ENCODE results near the gene CACNG6. TPM values are rescaled to one million over a fixed set of nuclear protein-coding genes. Genes with fewer than 3 reads are reported as not detected.
"Not testable (repeated sequence)": the region's sequence is repeated elsewhere in the genome, so short reads cannot be mapped to it uniquely, and the experiment has no call there.

CACNG6 gene
- total and polyA plus RNA-seq, 8 donors, result 0.17 to 2.5 (median 0.45) TPM; not detected in 1

DNA sequence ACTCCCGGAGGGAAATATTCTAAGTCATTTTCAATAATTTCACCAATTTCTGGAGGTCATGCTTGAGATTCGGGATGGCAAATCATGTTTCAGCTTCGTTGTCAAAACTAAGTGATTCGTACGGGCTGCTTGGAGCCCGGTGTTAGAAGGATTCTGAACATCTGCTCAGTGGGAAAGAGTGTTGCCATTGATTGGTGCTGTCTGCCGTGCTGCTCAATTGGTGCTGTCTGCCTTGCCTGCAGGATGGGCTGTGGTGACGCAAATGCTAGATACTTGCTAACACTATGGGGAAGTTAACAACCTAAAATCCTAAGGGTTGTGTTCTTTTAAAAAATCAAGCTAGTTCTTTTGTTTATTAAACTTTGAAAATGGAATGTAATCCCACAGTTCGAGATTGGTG is 46.0 kb upstream of the CACNG6 start:
- Histone ChIP-seq H3K36me3 (no peaks in the 10 kb centered on the region), H3K4me3 (no peak overlapping the region), H3K9me3 (no peaks in the 10 kb centered on the region), H3K4me1 (no peaks in the 10 kb centered on the region), H3K27ac (no peak overlapping the region), H3K27me3 (peaks cover 29 to 92% of the 10 kb centered on the region in 2 donors)
- TF ChIP-seq, protein P1, sequence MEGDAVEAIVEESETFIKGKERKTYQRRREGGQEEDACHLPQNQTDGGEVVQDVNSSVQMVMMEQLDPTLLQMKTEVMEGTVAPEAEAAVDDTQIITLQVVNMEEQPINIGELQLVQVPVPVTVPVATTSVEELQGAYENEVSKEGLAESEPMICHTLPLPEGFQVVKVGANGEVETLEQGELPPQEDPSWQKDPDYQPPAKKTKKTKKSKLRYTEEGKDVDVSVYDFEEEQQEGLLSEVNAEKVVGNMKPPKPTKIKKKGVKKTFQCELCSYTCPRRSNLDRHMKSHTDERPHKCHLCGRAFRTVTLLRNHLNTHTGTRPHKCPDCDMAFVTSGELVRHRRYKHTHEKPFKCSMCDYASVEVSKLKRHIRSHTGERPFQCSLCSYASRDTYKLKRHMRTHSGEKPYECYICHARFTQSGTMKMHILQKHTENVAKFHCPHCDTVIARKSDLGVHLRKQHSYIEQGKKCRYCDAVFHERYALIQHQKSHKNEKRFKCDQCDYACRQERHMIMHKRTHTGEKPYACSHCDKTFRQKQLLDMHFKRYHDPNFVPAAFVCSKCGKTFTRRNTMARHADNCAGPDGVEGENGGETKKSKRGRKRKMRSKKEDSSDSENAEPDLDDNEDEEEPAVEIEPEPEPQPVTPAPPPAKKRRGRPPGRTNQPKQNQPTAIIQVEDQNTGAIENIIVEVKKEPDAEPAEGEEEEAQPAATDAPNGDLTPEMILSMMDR (IDR thresholded peaks at IDR 0.05), result no peak
- intact Hi-C loops (cut with DNase I), result no loop called here
- DNase-seq, result peak in 1 of 4 donors; percentile 15
- no peak for ATAC-seq

DNA sequence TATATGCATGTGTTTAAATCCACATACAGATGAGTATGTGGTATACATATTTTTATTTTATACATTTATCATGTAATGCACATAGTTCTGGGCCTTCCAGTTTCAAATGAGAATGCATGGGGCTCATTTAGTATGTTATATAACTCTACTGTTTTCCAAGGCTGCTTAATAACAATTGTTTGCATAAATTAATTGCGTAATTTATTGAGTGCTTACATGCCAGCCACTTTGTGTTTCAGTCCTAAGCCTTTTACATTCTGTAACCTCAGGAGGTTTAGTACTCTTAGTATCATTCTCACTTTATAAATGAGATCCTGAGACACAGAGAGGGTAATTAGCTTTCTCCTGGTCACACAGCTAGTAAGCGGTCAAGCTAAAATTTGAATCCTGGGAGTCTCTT is 45.4 kb upstream of the CACNG6 start:
- Histone ChIP-seq H3K4me1 (no peaks in the 10 kb centered on the region), H3K27ac (no peak overlapping the region), H3K4me3 (no peak overlapping the region), H3K9me3 (no peaks in the 10 kb centered on the region), H3K36me3 (no peaks in the 10 kb centered on the region), H3K27me3 (peaks cover 29 to 92% of the 10 kb centered on the region in 2 donors)
- TF ChIP-seq, protein P1 (IDR thresholded peaks at IDR 0.05), result no peak
- ATAC-seq (no peak), DNase-seq (no peak)
- intact Hi-C loops (cut with DNase I), result no loop called here

DNA sequence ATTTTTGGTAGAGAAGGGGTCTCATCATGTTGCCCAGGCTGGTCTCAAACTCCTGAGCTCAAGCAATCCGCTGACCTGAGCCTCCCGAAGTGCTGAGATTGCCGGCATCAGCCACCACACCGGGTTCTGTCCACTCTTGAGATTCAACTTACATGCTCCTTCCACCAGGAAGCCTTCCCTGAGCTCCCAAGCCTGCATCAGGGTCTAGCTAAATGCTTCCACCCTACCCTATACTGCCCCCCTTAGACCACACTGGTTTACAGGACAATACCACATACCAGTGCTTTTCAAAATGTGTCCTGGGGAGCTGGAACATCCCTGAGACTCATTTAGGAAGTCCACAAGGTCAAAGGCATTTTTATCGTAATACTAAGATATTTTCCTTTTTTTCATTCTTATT is 43.8 kb upstream of the CACNG6 start:
- intact Hi-C loops (cut with DNase I), result no loop called here
- Histone ChIP-seq H3K27ac (no peak overlapping the region), H3K27me3 (peaks cover 15 to 91% of the 10 kb centered on the region in 2 donors), H3K9me3 (no peaks in the 10 kb centered on the region), H3K4me1 (no peaks in the 10 kb centered on the region), H3K4me3 (no peak overlapping the region), H3K36me3 (no peaks in the 10 kb centered on the region)
- peak in 1 of 4 donors; percentile 9 for DNase-seq
- TF ChIP-seq, protein P1 (IDR thresholded peaks at IDR 0.05), result no peak
- ATAC-seq, result no peak

DNA sequence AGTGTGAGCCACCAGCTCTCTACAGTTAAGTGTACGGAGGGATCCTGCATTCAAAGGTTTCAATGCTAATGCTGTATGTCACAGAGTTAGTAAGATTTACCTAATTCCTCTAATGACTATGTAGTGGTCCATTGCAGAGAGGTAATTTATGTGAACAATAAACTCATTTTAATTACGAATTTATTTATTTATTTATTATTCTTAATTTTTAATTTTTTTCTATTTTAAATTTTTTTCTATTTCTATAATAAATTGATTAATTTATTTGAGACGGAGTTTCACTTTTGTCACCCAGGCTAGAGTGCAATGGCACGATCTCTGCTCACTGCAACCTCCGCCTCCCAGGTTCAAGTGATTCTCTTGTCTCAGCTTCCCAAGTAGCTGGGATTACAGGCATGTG is 42.8 kb upstream of the CACNG6 start:
- ATAC-seq; H3K27ac ChIP-seq; H3K9me3 ChIP-seq; H3K4me3 ChIP-seq; intact Hi-C loops (cut with DNase I); H3K4me1 ChIP-seq; H3K36me3 ChIP-seq; DNase-seq: not testable (repeated sequence)
- peaks cover 9 to 91% of the 10 kb centered on the region in 2 donors for H3K27me3 ChIP-seq

DNA sequence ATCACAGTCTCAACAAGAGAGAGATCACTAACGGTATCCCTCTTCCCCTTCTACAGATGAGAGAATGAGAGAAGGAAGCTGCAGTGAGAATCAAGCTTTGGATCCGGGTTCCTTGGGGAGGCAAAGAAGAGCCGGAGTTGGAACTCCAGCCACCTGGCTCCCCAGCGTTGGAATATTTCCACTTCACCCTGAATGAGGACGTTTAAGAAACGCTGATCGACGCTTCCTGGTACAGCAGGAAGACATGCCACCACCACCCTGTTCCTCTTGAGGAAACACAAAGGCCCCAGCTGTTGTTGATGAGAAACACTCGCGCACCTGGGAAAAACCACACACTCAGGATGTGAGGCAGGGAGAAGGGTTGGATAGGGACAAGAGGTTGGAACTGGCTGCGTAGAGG is 40.0 kb upstream of the CACNG6 start:
- intact Hi-C loops (cut with DNase I), result no loop called here
- ATAC-seq (no peak), DNase-seq (no peak)
- peaks cover 0 to 95% of the 10 kb centered on the region in 2 donors for H3K27me3 ChIP-seq
- H3K4me1 ChIP-seq, result no peaks in the 10 kb centered on the region
- TF ChIP-seq, protein P1 (IDR thresholded peaks at IDR 0.05), result no peak
- peaks cover 0 to 3% of the 10 kb centered on the region in 2 donors for H3K9me3 ChIP-seq
- no peaks in the 10 kb centered on the region for H3K36me3 ChIP-seq
- no peak overlapping the region for H3K4me3 ChIP-seq
- no peak overlapping the region for H3K27ac ChIP-seq

DNA sequence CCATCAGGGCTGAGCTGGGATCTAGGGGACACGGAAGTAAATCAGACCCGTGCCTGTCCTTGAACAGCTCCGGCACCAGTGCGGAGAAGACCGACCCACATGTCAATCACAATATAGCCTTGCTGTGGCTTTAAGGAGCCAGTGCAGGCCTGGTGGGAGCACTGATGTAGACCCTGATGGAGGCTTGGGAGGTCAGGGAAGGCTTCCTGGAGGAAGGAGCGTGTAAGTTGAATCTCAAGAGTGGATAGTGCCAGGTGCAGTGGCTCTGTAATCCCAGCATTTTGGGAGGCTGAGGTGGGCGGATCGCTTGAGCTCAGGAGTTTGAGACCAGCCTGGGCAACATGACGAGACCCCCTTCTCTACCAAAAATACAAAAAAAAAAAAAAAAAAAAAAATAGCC is 39.5 kb upstream of the CACNG6 start:
- intact Hi-C loops (cut with DNase I), result no loop called here
- ATAC-seq (no peak), DNase-seq (no peak)
- peaks cover 0 to 3% of the 10 kb centered on the region in 2 donors for H3K9me3 ChIP-seq
- peaks cover under 1 to 95% of the 10 kb centered on the region in 2 donors for H3K27me3 ChIP-seq
- no peak overlapping the region for H3K4me3 ChIP-seq
- no peaks in the 10 kb centered on the region for H3K4me1 ChIP-seq
- H3K27ac ChIP-seq, result no peak overlapping the region
- no peaks in the 10 kb centered on the region for H3K36me3 ChIP-seq
- TF ChIP-seq, protein P1 (IDR thresholded peaks at IDR 0.05), result no peak
